Activated T-helper 17 cell treated with anti-CD3 and anti-CD28 coated beads, Interleukin-2, amount 50 U/mL, for 72 hours (primary cell): ENCODE results near the gene TTLL5. TPM values are rescaled to one million over a fixed set of nuclear protein-coding genes. Genes with fewer than 3 reads are reported as not detected.
A peak's percentile ranks its signal among the peaks of the same experiment; 100 is the strongest.

Experiments used
- ATAC-seq: fragments of 150-1000 bp; cut with Tn5 transposase; replicated peaks from 2 replicates; pipeline ENCODE4 v1.10.0; 2021; ENCODE audit warnings: mild to moderate bottlenecking, moderate library complexity
- H3K27ac Mint-ChIP-seq: one replicate; pipeline ENCODE4 v1.8.0; 2022; ENCODE audit warnings: mixed read lengths
- H3K27me3 Mint-ChIP-seq: one replicate; pipeline ENCODE4 v1.8.0; 2022; ENCODE audit warnings: mixed read lengths
- H3K36me3 Mint-ChIP-seq: one replicate; pipeline ENCODE4 v1.8.0; 2022; ENCODE audit warnings: low read depth, mild to moderate bottlenecking, mixed read lengths
- H3K4me1 Mint-ChIP-seq: one replicate; pipeline ENCODE4 v1.8.0; 2022; ENCODE audit warnings: mixed read lengths
- H3K4me3 Mint-ChIP-seq: one replicate; pipeline ENCODE4 v1.8.0; 2022; ENCODE audit warnings: mild to moderate bottlenecking, mixed read lengths
- H3K9me3 Mint-ChIP-seq: one replicate; pipeline ENCODE4 v1.8.0; 2022; ENCODE audit warnings: mixed read lengths
- total RNA-seq, 2 donors: library from RNA; stranded (reverse); gene quantifications; one replicate each; pipeline ENCODE4 v1.2.3, GENCODE V29; 2022

TTLL5 gene
- total RNA-seq, 2 donors from 2014 or later: 24.6 to 36.3 TPM

DNA sequence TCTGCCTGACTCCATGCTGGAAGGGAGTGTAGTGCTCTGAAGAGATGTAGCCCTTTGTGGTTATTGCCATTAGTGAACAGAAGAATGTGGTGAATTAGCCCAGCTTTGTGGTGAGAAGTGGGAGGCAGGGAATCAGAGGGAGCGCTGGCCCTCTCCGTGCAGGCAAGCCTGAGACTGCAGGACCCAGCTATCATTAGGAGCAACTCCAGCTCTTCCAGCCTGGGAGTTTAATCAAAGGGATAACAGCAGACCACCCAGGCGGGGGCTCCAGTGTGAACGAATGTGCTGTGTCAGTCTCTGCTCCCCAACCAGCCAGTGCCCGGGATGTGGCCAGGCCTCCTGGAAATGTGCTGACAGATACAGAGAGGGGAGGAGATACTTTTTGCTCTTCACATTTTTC is 142.7 kb downstream of the TTLL5 start:
- H3K36me3 Mint-ChIP-seq: peaks cover 56% of the 10 kb centered on the region
- no peak overlapping the region for H3K4me3 Mint-ChIP-seq
- H3K4me1 Mint-ChIP-seq: no peaks in the 10 kb centered on the region
- peak overlapping the region; percentile 49 for H3K27ac Mint-ChIP-seq
- ATAC-seq: no peak
- no peaks in the 10 kb centered on the region for H3K9me3 Mint-ChIP-seq
- H3K27me3 Mint-ChIP-seq: no peaks in the 10 kb centered on the region

GRCh38 chr14:75804570-75805275 is 143.7 kb downstream of the TTLL5 start:
- peaks cover 47% of the 10 kb centered on the region for H3K36me3 Mint-ChIP-seq
- no peak overlapping the region for H3K27ac Mint-ChIP-seq
- no peak for ATAC-seq
- no peaks in the 10 kb centered on the region for H3K4me1 Mint-ChIP-seq
- H3K27me3 Mint-ChIP-seq: no peaks in the 10 kb centered on the region
- H3K9me3 Mint-ChIP-seq: no peaks in the 10 kb centered on the region
- no peak overlapping the region for H3K4me3 Mint-ChIP-seq

- Mint-ChIP-seq H3K36me3 (peaks cover 43% of the 10 kb centered on the region), H3K27me3 (no peaks in the 10 kb centered on the region), H3K9me3 (no peaks in the 10 kb centered on the region), H3K27ac (no peak overlapping the region), H3K4me1 (no peaks in the 10 kb centered on the region), H3K4me3 (no peak overlapping the region)
- ATAC-seq: no peak
Observed at GRCh38 chr14:75805646-75806045, 144.6 kb downstream of the TTLL5 start.

GRCh38 chr14:75806352-75806832 is 145.3 kb downstream of the TTLL5 start:
- Mint-ChIP-seq H3K4me3 (no peak overlapping the region), H3K27me3 (no peaks in the 10 kb centered on the region), H3K36me3 (peaks cover 45% of the 10 kb centered on the region), H3K27ac (no peak overlapping the region), H3K4me1 (no peaks in the 10 kb centered on the region), H3K9me3 (no peaks in the 10 kb centered on the region)
- no peak for ATAC-seq

GRCh38 chr14:75807667-75808360 is 146.8 kb downstream of the TTLL5 start:
- Mint-ChIP-seq H3K9me3 (no peaks in the 10 kb centered on the region), H3K27ac (no peak overlapping the region), H3K4me3 (no peak overlapping the region), H3K36me3 (peaks cover 42% of the 10 kb centered on the region), H3K4me1 (no peaks in the 10 kb centered on the region), H3K27me3 (no peaks in the 10 kb centered on the region)
- no peak for ATAC-seq

DNA sequence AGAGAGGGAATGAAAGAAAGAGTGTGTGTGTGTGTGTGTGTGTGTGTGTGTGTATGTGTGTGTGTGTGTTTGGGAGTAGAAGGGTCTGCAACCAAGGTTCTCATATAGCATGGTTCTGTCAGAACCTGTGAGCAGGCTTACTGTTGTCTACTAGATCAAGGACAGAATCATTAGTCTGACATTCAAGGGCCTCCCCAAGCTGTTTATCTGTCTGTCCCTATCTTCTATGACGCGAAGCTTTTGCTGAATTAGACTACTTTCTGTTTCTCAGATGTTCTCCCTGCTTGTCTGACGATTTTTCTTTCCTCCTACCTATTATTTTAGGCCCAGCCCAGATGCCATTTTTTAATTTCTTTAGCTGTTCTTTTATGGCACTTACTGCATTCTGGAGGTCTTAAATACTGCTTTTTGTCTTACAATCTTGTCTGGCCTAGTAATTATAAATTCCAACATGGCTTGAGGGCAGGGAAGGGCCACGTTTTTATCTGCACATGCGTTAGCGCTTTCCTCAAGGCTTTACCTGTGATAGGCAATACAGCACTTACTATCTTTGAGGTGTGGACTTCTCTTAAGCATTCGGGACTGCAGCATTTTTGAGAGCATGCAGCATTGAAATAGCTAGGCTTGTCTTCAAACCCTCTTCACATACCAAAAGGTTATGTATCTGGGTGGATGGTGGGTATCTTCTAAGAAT is 150.2 kb downstream of the TTLL5 start:
- Mint-ChIP-seq H3K4me1 (no peaks in the 10 kb centered on the region), H3K27ac (peak overlapping the region; percentile 29)

GRCh38 chr14:75811872-75812499 is 150.9 kb downstream of the TTLL5 start:
- H3K9me3 Mint-ChIP-seq: no peaks in the 10 kb centered on the region
- no peak overlapping the region for H3K4me3 Mint-ChIP-seq
- ATAC-seq: no peak
- H3K36me3 Mint-ChIP-seq: peaks cover 6% of the 10 kb centered on the region
- H3K27ac Mint-ChIP-seq: no peak overlapping the region
- no peaks in the 10 kb centered on the region for H3K4me1 Mint-ChIP-seq
- no peaks in the 10 kb centered on the region for H3K27me3 Mint-ChIP-seq

More for the DNA sequence above, 150.2 kb downstream of the TTLL5 start:
- Mint-ChIP-seq H3K27me3 (no peaks in the 10 kb centered on the region), H3K4me3 (no peak overlapping the region), H3K36me3 (peaks cover 13% of the 10 kb centered on the region), H3K9me3 (no peaks in the 10 kb centered on the region)
- no peak for ATAC-seq

- no peaks in the 10 kb centered on the region for H3K9me3 Mint-ChIP-seq
- no peak overlapping the region for H3K27ac Mint-ChIP-seq
- H3K27me3 Mint-ChIP-seq: no peaks in the 10 kb centered on the region
- H3K4me1 Mint-ChIP-seq: no peaks in the 10 kb centered on the region
- H3K36me3 Mint-ChIP-seq: peaks cover 4% of the 10 kb centered on the region
- no peak for ATAC-seq
- H3K4me3 Mint-ChIP-seq: no peak overlapping the region
Observed at GRCh38 chr14:75812622-75813021, 151.6 kb downstream of the TTLL5 start.

DNA sequence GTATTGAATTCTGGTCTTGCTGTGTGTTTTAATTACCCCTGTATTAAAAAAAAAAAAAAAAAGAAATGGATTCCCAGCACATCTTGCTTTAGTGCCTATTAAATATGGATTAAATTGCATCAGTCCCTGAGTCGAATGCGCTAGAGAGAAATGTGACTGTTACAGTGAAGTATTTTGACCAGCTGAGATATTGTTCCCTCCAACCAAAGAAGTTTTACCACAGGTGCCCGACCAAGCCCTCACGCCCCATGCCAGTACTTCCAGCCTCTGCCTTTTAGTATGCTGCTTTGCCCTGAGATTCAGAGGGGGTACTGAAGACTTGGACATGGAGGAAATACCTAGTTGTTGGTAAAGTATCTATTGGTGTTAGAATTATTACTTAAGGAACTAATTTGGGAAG is 159.7 kb downstream of the TTLL5 start:
- Mint-ChIP-seq H3K4me1 (peaks cover 5% of the 10 kb centered on the region), H3K27ac (no peak overlapping the region), H3K4me3 (no peak overlapping the region), H3K9me3 (no peaks in the 10 kb centered on the region), H3K36me3 (peaks cover 51% of the 10 kb centered on the region), H3K27me3 (no peaks in the 10 kb centered on the region)
- no peak for ATAC-seq

DNA sequence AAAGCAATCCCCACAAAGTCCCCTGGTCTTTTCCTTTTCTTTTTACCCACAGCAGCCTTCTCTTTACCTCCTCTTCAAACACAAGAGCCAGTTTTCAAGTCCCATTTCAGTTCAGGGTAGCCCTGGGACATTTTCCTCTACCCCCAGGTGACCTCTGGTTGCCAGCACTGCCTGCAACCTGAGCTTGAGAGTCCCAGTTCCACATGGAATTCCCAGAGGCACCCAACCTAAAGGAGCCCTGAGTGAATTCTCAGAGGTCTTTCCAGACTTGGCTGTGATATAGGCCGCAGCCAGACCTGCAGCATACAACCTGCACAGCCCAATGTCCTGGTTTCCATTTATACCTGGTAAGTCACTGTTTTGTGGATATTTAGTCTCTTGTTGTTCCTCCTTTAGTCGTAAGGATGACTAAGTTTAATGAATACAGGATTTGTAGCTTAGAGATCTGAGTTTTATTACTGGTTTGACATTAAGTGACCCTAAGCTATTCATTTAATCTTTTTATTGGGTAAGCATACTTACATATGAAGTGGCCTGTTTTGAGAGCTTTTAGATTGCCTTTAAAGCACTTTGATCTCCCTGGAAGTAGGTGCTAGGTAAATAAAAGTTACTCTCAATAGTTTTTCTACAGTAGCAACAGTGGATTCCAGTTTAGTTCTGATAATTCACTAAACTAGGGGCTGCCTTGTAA is 160.9 kb downstream of the TTLL5 start:
- no peaks in the 10 kb centered on the region for H3K27me3 Mint-ChIP-seq
- H3K4me1 Mint-ChIP-seq: peaks cover 5% of the 10 kb centered on the region
- no peak overlapping the region for H3K27ac Mint-ChIP-seq
- no peak overlapping the region for H3K4me3 Mint-ChIP-seq
- ATAC-seq: no peak
- no peaks in the 10 kb centered on the region for H3K9me3 Mint-ChIP-seq
- peaks cover 51% of the 10 kb centered on the region for H3K36me3 Mint-ChIP-seq

DNA sequence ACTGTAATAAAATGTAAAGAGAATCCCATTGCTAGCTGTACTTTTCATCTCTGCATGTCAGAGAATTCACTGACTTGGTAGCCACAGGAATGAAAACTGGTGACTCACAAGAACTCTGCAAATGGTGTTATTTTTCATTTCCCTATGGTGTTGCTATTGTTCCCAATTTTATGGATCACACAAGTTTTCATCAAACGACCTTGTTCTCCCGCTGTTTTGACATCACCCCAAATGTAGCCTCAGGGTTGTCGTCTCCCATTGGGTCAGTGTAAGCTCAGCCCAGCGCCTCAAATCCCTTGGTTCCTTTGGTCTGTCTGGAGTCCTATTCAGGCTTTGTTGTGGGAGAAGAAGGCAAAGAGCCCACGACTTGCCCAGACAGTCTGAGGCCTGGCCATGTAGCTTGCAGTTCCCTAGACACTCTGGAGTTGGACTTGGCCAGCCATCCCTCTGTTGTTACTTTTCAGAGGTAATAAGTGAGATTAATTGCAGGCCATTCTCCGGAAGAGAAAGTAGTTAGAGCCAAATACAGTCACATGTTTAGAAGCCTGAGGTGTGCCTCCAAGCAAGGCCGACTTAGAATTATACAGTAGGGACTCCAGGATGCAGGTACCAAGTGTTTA is 161.6 kb downstream of the TTLL5 start:
- peaks cover 5% of the 10 kb centered on the region for H3K4me1 Mint-ChIP-seq
- no peaks in the 10 kb centered on the region for H3K9me3 Mint-ChIP-seq
- no peaks in the 10 kb centered on the region for H3K27me3 Mint-ChIP-seq
- no peak for ATAC-seq
- peaks cover 51% of the 10 kb centered on the region for H3K36me3 Mint-ChIP-seq
- H3K4me3 Mint-ChIP-seq: no peak overlapping the region
- H3K27ac Mint-ChIP-seq: no peak overlapping the region

DNA sequence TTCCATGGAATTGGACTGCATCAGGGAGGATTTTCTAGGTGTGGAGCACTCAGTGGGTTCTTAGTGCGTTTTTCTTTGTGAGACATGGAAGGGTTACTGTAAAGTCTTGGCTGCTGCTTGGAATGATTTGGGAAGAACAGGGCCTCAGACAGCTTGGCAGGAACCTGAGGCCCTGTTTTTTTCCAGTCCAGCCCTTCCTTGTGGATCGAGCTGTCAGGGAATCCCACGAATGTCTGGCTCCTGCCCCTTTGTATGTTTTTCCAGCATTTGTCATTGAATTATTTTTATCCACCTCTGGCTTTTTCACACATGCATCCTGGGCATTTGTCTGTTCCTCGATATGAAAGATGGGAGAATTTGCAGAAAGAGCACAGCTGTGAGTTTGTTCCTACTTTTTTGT is 162.3 kb downstream of the TTLL5 start:
- no peak for ATAC-seq

DNA sequence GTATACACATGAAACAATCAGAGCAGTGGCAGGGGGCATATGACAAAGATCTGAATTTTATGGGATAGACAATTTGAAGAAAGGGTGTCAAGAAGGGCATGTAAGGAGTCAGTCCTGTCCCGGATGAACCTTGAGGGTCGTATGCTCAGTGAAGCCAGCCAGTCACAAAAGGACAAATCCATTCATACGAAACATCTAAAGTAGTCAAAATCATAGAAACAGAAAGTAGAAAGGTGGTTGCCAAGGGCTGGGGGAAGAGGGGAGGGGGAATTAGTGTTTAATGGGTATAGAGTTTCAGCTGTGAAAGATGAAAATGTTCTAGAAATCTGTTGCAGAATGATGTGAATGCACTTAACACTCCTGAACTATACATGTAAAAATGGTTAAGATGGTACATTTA is 163.3 kb downstream of the TTLL5 start:
- H3K4me3 Mint-ChIP-seq: no peak overlapping the region
- H3K4me1 Mint-ChIP-seq: peaks cover 5% of the 10 kb centered on the region
- ATAC-seq: no peak
- H3K27ac Mint-ChIP-seq: no peak overlapping the region
- H3K36me3 Mint-ChIP-seq: peaks cover 51% of the 10 kb centered on the region
- no peaks in the 10 kb centered on the region for H3K9me3 Mint-ChIP-seq
- H3K27me3 Mint-ChIP-seq: no peaks in the 10 kb centered on the region

More for the DNA sequence above, 162.3 kb downstream of the TTLL5 start:
- peaks cover 5% of the 10 kb centered on the region for H3K4me1 Mint-ChIP-seq
- H3K9me3 Mint-ChIP-seq: no peaks in the 10 kb centered on the region
- H3K27me3 Mint-ChIP-seq: no peaks in the 10 kb centered on the region
- no peak overlapping the region for H3K4me3 Mint-ChIP-seq
- H3K36me3 Mint-ChIP-seq: peaks cover 51% of the 10 kb centered on the region
- H3K27ac Mint-ChIP-seq: no peak overlapping the region
